HEK293T (cell line): Measurements from ENCODE around the gene ABLIM2.

ENCODE experiments used
- ARNT ChIP-seq: fragments of 450-650 bp; IDR thresholded peaks from 2 replicates; pipeline ENCODE4 v1.6.1; 2017; ENCODE audit warnings: mild to moderate bottlenecking
- CTBP1 ChIP-seq: fragments of 450-650 bp; IDR thresholded peaks from 2 replicates; pipeline ENCODE4 v1.6.1; 2016; ENCODE audit warnings: borderline replicate concordance
- FOXM1 ChIP-seq: fragments of 450-650 bp; IDR thresholded peaks from 2 replicates; pipeline ENCODE4 v1.6.1; 2017; ENCODE audit warnings: mild to moderate bottlenecking, borderline replicate concordance
- HDGF ChIP-seq: fragments of 450-650 bp; IDR thresholded peaks from 2 replicates; pipeline ENCODE4 v1.6.1; 2017; ENCODE audit warnings: antibody characterized with exemption, borderline replicate concordance
- LEF1 ChIP-seq: fragments of 450-650 bp; IDR thresholded peaks from 2 replicates; pipeline ENCODE4 v1.6.1; 2017; ENCODE audit warnings: mild to moderate bottlenecking, borderline replicate concordance
- NFRKB ChIP-seq: fragments of 450-650 bp; IDR thresholded peaks from 2 replicates; pipeline ENCODE4 v1.6.1; 2016; ENCODE audit warnings: mild to moderate bottlenecking, moderate library complexity
- TF ChIP-seq, protein P1 (sequence below): fragments of 450-650 bp; IDR thresholded peaks from 2 replicates; pipeline ENCODE4 v1.6.1; 2016

DNA sequence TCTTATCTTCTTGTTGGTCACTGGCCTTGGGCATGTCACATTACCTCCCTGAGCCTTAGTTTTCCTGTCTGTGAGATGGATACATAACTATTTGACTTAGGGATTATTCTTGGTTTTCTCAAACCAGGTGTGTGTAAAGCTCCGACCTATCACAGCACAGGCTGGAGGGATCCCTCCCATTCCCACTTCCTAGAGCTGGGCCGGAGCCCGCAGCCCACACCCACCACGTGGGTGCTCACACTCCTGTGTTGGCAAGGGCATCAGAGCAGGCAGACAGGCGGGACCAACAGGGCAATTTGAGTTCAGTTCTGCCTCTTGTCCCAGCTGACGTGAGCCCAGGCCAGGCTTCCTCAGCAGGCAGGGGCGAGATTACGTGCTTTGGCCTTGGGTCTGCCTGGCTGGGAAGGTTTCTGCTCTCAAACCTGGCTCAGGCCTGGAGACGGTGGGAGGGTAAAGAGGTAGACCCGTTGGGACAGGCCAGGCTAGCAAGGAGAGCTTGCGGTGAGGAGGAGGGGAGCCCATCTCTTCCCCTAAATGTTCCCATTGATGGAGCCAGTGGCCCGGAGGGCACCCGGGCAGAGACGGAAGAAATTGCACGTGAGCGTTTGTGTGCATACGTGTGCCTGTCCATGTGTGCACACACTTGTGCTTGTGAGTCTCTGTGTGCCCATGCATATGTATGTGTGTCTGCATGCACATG lies 39.7 kb upstream of the ABLIM2 start:
- TF ChIP-seq HDGF (no peak), NFRKB (no peak), FOXM1 (no peak), CTBP1 (no peak), LEF1 (no peak), ARNT (no peak)
- TF ChIP-seq, protein P1, sequence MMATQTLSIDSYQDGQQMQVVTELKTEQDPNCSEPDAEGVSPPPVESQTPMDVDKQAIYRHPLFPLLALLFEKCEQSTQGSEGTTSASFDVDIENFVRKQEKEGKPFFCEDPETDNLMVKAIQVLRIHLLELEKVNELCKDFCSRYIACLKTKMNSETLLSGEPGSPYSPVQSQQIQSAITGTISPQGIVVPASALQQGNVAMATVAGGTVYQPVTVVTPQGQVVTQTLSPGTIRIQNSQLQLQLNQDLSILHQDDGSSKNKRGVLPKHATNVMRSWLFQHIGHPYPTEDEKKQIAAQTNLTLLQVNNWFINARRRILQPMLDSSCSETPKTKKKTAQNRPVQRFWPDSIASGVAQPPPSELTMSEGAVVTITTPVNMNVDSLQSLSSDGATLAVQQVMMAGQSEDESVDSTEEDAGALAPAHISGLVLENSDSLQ: no peak
